HEK293T (cell line): Measurements from ENCODE around the gene ALOX5.

Experiments used
- ELF4 ChIP-seq: fragments of 450-650 bp; IDR thresholded peaks from 2 replicates; pipeline ENCODE4 v1.6.1; 2017; ENCODE audit warnings: antibody characterized with exemption
- FOXA1 ChIP-seq: fragments of 450-650 bp; IDR thresholded peaks from 2 replicates; pipeline ENCODE4 v1.6.1; 2016; ENCODE audit warnings: mild to moderate bottlenecking
- HDGF ChIP-seq: fragments of 450-650 bp; IDR thresholded peaks from 2 replicates; pipeline ENCODE4 v1.6.1; 2017; ENCODE audit warnings: antibody characterized with exemption, borderline replicate concordance
- NFRKB ChIP-seq: fragments of 450-650 bp; IDR thresholded peaks from 2 replicates; pipeline ENCODE4 v1.6.1; 2016; ENCODE audit warnings: mild to moderate bottlenecking, moderate library complexity

GRCh38 chr10:45452743-45453452 is 78.9 kb downstream of the ALOX5 start:
- TF ChIP-seq ELF4 (no peak), FOXA1 (no peak), HDGF (no peak), NFRKB (no peak)
